K562 (cell line): ENCODE results near the gene PRPF18. TPM values are rescaled to one million over a fixed set of nuclear protein-coding genes. Genes with fewer than 3 reads are reported as not detected.

Experiments used
- CBX8 ChIP-seq: fragments of 200-600 bp; sonication (generic); IDR thresholded peaks from 2 replicates; pipeline ENCODE4 v1.6.1; 2012; ENCODE audit warnings: borderline replicate concordance, mixed run types, low read depth, mild to moderate bottlenecking, moderate library complexity, mixed read lengths, low read length, control low read depth, inconsistent platforms; ENCODE audit not compliant: poor library complexity, severe bottlenecking; ENCODE audit errors: extremely low read depth
- GTF2E2 ChIP-seq: fragments of 200-800 bp; sonication (Bioruptor generic); IDR thresholded peaks from 2 replicates; pipeline ENCODE4 v1.6.1; 2016; ENCODE audit warnings: missing genetic modification characterization, missing compliant biosample characterization
- HMGN3 ChIP-seq: IDR thresholded peaks from 2 replicates; pipeline ENCODE4 v1.6.1; 2011; ENCODE audit warnings: borderline replicate concordance, low read depth, mild to moderate bottlenecking, mixed read lengths, low read length; ENCODE audit not compliant: insufficient read length; ENCODE audit errors: extremely low read depth
- NR2C2 ChIP-seq, 2 experiments: fragments of 200-800 bp in 1 of 2; sonication (Bioruptor generic) in 1 of 2; sonication (generic) in 1 of 2; formaldehyde crosslinking in 1 of 2; IDR thresholded peaks; 2 replicates each; pipeline versions ENCODE4 v1.6.1 to v1.8.0; 2016 to 2022; ENCODE audit warnings: mild to moderate bottlenecking in 1 of 2, missing compliant biosample characterization in 1 of 2, missing genetic modification characterization in 1 of 2, missing genetic modification reagents in 1 of 2
- RUNX1 ChIP-seq: sonication (generic); IDR thresholded peaks from 2 replicates; pipeline ENCODE4 v1.6.1; 2016; ENCODE audit warnings: antibody characterized with exemption, low read depth
- TFAM ChIP-seq: fragments of 250-450 bp; sonication (Bioruptor Pico); conservative IDR thresholded peaks from 2 replicates; pipeline ENCODE4 v1.5.0; 2021; ENCODE audit warnings: mild to moderate bottlenecking, moderate library complexity
- ZFP36 ChIP-seq: fragments of 150-350 bp; IDR thresholded peaks from 2 replicates; pipeline ENCODE4 v1.6.1; 2018; ENCODE audit warnings: low read length, low read depth; ENCODE audit not compliant: partially characterized antibody
- ZNF184 ChIP-seq: sonication (generic); formaldehyde crosslinking; IDR thresholded peaks from 2 replicates; pipeline ENCODE4 v1.5.0; 2020; ENCODE audit warnings: missing genetic modification reagents
- ZSCAN29 ChIP-seq: fragments of 450-650 bp; IDR thresholded peaks from 2 replicates; pipeline ENCODE4 v1.6.1; 2017
- polyA plus RNA-seq, 8 experiments: library from polyadenylated mRNA; depleted of rRNA in 4 of 8; stranded (reverse) in 5 of 8; unstranded in 3 of 8; fragments of >200 nt; fragmentation: Nextera tagmentation in 2 of 8; fragmentation: Illumina TruSeq in 1 of 8; extraction: Ambion mirVana in 2 of 8; extraction: Trizol in 1 of 8; gene quantifications; 2 replicates each; pipeline versions ENCODE4 v1.2.1 to v1.2.3, GENCODE V29; 2011 to 2014; ENCODE audit warnings: inconsistent platforms in 1 of 8, missing spikeins in 1 of 8
- total RNA-seq, 7 experiments: library from RNA; depleted of rRNA in 6 of 7; stranded (reverse); fragments of >200 nt in 6 of 7; fragmentation: Illumina TruSeq in 2 of 7; extraction: Trizol in 2 of 7; gene quantifications; 2 replicates each; pipeline versions ENCODE4 v1.2.1 to v1.2.3, GENCODE V29; 2011 to 2021; ENCODE audit warnings: low replicate concordance in 1 of 7
- TF ChIP-seq, protein P1 (sequence below): fragments of 200-600 bp; sonication (generic); IDR thresholded peaks from one replicate; pipeline ENCODE4 v1.6.1; 2012; ENCODE audit warnings: mild to moderate bottlenecking, low read depth, low read length, inconsistent platforms
- TF ChIP-seq, protein P2 (sequence below): fragments of 250-450 bp; sonication (Bioruptor Pico); IDR thresholded peaks from 2 replicates; pipeline ENCODE4 v1.8.0; 2022; ENCODE audit warnings: moderate library complexity, mild to moderate bottlenecking, inconsistent platforms
- TF ChIP-seq, protein P3 (sequence below): sonication (generic); formaldehyde crosslinking; IDR thresholded peaks from 2 replicates; pipeline ENCODE4 v1.8.0; 2023; ENCODE audit warnings: mild to moderate bottlenecking, missing genetic modification reagents

PRPF18 gene
- total and polyA plus RNA-seq, 9 of the 15 experiments (the other 6 are each of a cell fraction or from before 2014, with no cell fraction given) = 14.0 to 30.6 (median 23.1) TPM

DNA sequence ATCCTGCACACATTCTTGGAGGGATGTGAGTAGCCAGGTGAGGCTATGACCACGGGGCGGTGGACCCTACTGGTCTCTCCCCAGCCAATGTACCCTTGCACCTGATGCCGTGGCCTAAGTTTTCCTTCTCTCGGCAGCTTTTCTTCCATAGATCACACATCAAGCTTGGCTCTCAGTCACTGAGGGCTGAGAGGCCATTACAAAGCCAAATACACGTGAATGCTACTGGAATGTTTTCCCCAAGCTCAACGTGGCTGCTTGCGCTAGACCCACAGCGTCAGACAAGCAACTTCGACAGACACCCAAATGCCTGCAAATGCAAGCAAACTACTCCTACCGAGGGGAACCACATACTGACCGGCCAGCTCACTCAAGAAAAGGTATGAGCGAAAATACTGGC lies 83.1 kb downstream of the PRPF18 start (continued):
- TF ChIP-seq, protein P1, sequence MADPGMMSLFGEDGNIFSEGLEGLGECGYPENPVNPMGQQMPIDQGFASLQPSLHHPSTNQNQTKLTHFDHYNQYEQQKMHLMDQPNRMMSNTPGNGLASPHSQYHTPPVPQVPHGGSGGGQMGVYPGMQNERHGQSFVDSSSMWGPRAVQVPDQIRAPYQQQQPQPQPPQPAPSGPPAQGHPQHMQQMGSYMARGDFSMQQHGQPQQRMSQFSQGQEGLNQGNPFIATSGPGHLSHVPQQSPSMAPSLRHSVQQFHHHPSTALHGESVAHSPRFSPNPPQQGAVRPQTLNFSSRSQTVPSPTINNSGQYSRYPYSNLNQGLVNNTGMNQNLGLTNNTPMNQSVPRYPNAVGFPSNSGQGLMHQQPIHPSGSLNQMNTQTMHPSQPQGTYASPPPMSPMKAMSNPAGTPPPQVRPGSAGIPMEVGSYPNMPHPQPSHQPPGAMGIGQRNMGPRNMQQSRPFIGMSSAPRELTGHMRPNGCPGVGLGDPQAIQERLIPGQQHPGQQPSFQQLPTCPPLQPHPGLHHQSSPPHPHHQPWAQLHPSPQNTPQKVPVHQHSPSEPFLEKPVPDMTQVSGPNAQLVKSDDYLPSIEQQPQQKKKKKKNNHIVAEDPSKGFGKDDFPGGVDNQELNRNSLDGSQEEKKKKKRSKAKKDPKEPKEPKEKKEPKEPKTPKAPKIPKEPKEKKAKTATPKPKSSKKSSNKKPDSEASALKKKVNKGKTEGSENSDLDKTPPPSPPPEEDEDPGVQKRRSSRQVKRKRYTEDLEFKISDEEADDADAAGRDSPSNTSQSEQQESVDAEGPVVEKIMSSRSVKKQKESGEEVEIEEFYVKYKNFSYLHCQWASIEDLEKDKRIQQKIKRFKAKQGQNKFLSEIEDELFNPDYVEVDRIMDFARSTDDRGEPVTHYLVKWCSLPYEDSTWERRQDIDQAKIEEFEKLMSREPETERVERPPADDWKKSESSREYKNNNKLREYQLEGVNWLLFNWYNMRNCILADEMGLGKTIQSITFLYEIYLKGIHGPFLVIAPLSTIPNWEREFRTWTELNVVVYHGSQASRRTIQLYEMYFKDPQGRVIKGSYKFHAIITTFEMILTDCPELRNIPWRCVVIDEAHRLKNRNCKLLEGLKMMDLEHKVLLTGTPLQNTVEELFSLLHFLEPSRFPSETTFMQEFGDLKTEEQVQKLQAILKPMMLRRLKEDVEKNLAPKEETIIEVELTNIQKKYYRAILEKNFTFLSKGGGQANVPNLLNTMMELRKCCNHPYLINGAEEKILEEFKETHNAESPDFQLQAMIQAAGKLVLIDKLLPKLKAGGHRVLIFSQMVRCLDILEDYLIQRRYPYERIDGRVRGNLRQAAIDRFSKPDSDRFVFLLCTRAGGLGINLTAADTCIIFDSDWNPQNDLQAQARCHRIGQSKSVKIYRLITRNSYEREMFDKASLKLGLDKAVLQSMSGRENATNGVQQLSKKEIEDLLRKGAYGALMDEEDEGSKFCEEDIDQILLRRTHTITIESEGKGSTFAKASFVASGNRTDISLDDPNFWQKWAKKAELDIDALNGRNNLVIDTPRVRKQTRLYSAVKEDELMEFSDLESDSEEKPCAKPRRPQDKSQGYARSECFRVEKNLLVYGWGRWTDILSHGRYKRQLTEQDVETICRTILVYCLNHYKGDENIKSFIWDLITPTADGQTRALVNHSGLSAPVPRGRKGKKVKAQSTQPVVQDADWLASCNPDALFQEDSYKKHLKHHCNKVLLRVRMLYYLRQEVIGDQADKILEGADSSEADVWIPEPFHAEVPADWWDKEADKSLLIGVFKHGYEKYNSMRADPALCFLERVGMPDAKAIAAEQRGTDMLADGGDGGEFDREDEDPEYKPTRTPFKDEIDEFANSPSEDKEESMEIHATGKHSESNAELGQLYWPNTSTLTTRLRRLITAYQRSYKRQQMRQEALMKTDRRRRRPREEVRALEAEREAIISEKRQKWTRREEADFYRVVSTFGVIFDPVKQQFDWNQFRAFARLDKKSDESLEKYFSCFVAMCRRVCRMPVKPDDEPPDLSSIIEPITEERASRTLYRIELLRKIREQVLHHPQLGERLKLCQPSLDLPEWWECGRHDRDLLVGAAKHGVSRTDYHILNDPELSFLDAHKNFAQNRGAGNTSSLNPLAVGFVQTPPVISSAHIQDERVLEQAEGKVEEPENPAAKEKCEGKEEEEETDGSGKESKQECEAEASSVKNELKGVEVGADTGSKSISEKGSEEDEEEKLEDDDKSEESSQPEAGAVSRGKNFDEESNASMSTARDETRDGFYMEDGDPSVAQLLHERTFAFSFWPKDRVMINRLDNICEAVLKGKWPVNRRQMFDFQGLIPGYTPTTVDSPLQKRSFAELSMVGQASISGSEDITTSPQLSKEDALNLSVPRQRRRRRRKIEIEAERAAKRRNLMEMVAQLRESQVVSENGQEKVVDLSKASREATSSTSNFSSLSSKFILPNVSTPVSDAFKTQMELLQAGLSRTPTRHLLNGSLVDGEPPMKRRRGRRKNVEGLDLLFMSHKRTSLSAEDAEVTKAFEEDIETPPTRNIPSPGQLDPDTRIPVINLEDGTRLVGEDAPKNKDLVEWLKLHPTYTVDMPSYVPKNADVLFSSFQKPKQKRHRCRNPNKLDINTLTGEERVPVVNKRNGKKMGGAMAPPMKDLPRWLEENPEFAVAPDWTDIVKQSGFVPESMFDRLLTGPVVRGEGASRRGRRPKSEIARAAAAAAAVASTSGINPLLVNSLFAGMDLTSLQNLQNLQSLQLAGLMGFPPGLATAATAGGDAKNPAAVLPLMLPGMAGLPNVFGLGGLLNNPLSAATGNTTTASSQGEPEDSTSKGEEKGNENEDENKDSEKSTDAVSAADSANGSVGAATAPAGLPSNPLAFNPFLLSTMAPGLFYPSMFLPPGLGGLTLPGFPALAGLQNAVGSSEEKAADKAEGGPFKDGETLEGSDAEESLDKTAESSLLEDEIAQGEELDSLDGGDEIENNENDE = no peak
- TF ChIP-seq, protein P2, sequence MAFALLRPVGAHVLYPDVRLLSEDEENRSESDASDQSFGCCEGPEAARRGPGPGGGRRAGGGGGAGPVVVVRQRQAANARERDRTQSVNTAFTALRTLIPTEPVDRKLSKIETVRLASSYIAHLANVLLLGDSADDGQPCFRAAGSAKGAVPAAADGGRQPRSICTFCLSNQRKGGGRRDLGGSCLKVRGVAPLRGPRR (CRISPR knock-in tag) = no peak
- TF ChIP-seq HMGN3 (no peak), CBX8 (no peak), RUNX1 (no peak), GTF2E2 (tag) (no peak), ZNF184 (CRISPR knock-in tag) (no peak), TFAM (CRISPR knock-in tag) (no peak), ZFP36 (no peak), ZSCAN29 (no peak), NR2C2 (CRISPR knock-in tag; IDR thresholded peaks at IDR 0.05) (no peak), NR2C2 (tag; IDR thresholded peaks at IDR 0.05) (no peak)
- TF ChIP-seq, protein P3, sequence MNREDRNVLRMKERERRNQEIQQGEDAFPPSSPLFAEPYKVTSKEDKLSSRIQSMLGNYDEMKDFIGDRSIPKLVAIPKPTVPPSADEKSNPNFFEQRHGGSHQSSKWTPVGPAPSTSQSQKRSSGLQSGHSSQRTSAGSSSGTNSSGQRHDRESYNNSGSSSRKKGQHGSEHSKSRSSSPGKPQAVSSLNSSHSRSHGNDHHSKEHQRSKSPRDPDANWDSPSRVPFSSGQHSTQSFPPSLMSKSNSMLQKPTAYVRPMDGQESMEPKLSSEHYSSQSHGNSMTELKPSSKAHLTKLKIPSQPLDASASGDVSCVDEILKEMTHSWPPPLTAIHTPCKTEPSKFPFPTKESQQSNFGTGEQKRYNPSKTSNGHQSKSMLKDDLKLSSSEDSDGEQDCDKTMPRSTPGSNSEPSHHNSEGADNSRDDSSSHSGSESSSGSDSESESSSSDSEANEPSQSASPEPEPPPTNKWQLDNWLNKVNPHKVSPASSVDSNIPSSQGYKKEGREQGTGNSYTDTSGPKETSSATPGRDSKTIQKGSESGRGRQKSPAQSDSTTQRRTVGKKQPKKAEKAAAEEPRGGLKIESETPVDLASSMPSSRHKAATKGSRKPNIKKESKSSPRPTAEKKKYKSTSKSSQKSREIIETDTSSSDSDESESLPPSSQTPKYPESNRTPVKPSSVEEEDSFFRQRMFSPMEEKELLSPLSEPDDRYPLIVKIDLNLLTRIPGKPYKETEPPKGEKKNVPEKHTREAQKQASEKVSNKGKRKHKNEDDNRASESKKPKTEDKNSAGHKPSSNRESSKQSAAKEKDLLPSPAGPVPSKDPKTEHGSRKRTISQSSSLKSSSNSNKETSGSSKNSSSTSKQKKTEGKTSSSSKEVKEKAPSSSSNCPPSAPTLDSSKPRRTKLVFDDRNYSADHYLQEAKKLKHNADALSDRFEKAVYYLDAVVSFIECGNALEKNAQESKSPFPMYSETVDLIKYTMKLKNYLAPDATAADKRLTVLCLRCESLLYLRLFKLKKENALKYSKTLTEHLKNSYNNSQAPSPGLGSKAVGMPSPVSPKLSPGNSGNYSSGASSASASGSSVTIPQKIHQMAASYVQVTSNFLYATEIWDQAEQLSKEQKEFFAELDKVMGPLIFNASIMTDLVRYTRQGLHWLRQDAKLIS (CRISPR knock-in tag) = no peak
